ENCODE measurements around the gene OR52E4. TPM values are rescaled to one million over a fixed set of nuclear protein-coding genes. Genes with fewer than 3 reads are reported as not detected.

Gene OR52E4
- total RNA-seq (not detected), polyA plus RNA-seq (ENCODE audit: insufficient read depth in 1 of 8, insufficient read length in 8 of 8, low replicate concordance in 1 of 8) (not detected)
- long read RNA-seq, donor 1 = 0 reads
- long read RNA-seq, donor 2 = 0 reads
- long read RNA-seq, donor 3 = 0 reads
- long read RNA-seq, donor 4 = 0 reads
- long read RNA-seq, donor 5 = 0 reads
- long read RNA-seq, donor 6 = 0 reads
- long read RNA-seq, donor 7 = 0 reads
- long read RNA-seq, donor 8 = 0 reads
- long read RNA-seq, donor 9 = 0 reads
- long read RNA-seq, donor 10 = 0 reads
- long read RNA-seq, donor 11 = 0 reads

- DNase-seq = no peak
- no peaks in the 10 kb centered on the region for H3K4me1 ChIP-seq (ENCODE audit: control insufficient read depth, insufficient read depth, low read length)
- 77% methylated on average over 3 of the region's 4 CpGs for WGBS (ENCODE audit: insufficient coverage)
- H3K27ac ChIP-seq (ENCODE audit: low read length) = no peak within 1 kb of the TSS
- no peaks in the 10 kb centered on the region for H3K36me3 ChIP-seq (ENCODE audit: control insufficient read depth, insufficient read depth, low read length)
- no peak within 1 kb of the TSS for H3K4me3 ChIP-seq (ENCODE audit: low read length)
- no peaks in the 10 kb centered on the region for H3K27me3 ChIP-seq (ENCODE audit: control insufficient read depth, insufficient read depth, low read length)
- H3K9me3 ChIP-seq (replicated peaks; ENCODE audit: control insufficient read depth, low read depth, low read length) = no peaks in the 10 kb centered on the region
Measured at GRCh38 chr11:5880329-5880728, at the start of gene OR52E4. OR52E4 (plus strand) TSS chr11:5880629; CDS start chr11:5884293, 3,664 bp downstream.

- Histone ChIP-seq H3K27me3 (ENCODE audit: control insufficient read depth, insufficient read depth, low read length) (no peaks in the 10 kb centered on the region), H3K9me3 (replicated peaks; ENCODE audit: control insufficient read depth, low read depth, low read length) (peaks cover 2% of the 10 kb centered on the region), H3K4me1 (ENCODE audit: control insufficient read depth, insufficient read depth, low read length) (no peaks in the 10 kb centered on the region), H3K36me3 (ENCODE audit: control insufficient read depth, insufficient read depth, low read length) (no peaks in the 10 kb centered on the region), H3K4me3 (ENCODE audit: low read length) (no peak overlapping the region), H3K27ac (ENCODE audit: low read length) (no peak overlapping the region)
- DNase-seq = no peak
- no CpG with 5 or more reads among the region's 6 CpGs for WGBS (ENCODE audit: insufficient coverage)
Measured at GRCh38 chr11:5831196-5831829, 49.1 kb upstream of the OR52E4 start.

DNA sequence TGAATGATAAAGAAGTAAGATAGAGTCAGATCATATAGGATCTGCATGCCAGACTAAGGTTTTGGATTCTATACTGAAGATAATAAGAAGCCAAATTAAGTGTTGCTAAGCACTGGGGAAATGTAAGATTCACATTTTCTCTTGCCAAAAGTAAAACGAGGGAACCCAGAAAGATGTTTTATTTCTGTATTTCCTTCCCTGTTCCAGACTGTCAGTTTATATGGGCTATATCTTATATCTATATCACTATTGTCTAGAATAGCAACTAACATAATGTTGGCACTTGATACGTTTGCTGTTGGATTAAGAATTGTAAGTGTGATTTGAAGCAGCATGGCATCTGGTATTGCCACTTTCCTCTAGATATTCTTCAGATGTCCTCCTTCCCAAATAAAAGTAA is 47.0 kb upstream of the OR52E4 start:
- DNase-seq = no peak
- no peaks in the 10 kb centered on the region for H3K27me3 ChIP-seq (ENCODE audit: control insufficient read depth, insufficient read depth, low read length)
- H3K9me3 ChIP-seq (replicated peaks; ENCODE audit: control insufficient read depth, low read depth, low read length) = no peaks in the 10 kb centered on the region
- WGBS (ENCODE audit: insufficient coverage) = no CpG with 5 or more reads among the region's 2 CpGs
- no peak overlapping the region for H3K4me3 ChIP-seq (ENCODE audit: low read length)
- no peak overlapping the region for H3K27ac ChIP-seq (ENCODE audit: low read length)
- no peaks in the 10 kb centered on the region for H3K4me1 ChIP-seq (ENCODE audit: control insufficient read depth, insufficient read depth, low read length)
- no peaks in the 10 kb centered on the region for H3K36me3 ChIP-seq (ENCODE audit: control insufficient read depth, insufficient read depth, low read length)

GRCh38 chr11:5837695-5838094 is 42.7 kb upstream of the OR52E4 start:
- no peaks in the 10 kb centered on the region for H3K27me3 ChIP-seq (ENCODE audit: control insufficient read depth, insufficient read depth, low read length)
- H3K27ac ChIP-seq (ENCODE audit: low read length) = no peak overlapping the region
- no CpG with 5 or more reads among the region's 2 CpGs for WGBS (ENCODE audit: insufficient coverage)
- no peak overlapping the region for H3K4me3 ChIP-seq (ENCODE audit: low read length)
- H3K36me3 ChIP-seq (ENCODE audit: control insufficient read depth, insufficient read depth, low read length) = no peaks in the 10 kb centered on the region
- H3K9me3 ChIP-seq (replicated peaks; ENCODE audit: control insufficient read depth, low read depth, low read length) = no peaks in the 10 kb centered on the region
- no peaks in the 10 kb centered on the region for H3K4me1 ChIP-seq (ENCODE audit: control insufficient read depth, insufficient read depth, low read length)
- DNase-seq = no peak

DNA sequence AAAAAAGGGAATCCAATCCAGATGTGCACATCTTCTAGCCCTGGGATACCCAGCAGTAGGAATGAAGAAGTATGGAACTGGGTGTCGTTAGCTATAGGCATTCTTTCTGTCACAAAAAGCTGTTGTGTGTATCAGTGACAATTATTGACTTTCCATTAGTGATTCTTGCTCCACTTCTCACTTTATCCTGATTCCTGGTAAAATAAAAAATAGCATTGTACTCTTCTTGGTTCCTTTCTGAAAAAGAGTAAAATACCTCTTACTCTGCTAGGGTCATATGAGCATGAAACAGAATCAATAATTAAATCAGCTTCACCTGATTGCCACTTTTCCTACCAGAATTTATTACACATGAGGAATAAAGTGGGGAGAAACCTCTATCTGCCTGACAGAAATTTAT is 38.6 kb upstream of the OR52E4 start, which contains the start of gene OR52E6:
OR52E6 (minus strand) TSS at position 101 of the 400 bp plus-strand sequence; CDS start at position 101, 0 bp downstream.
- no peak within 1 kb of the TSS for H3K4me3 ChIP-seq (ENCODE audit: low read length)

DNA sequence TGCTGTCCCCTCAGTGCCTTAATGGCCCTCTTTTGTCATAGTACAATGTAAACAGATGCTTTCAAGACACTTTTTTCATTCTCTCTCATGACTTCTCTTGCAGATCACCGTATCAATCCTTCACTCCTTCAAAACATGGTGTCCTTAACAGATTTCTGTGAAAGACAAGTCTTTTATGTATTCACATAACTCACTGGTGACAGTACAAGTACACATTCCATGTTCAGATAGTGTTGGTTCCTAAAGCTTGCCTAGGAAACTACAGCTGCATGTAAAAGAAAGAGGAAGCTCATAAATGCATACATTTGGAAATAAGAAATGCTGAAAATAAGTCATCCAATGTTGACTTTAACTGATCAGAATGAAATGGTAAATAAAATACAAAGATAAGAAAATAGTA is 33.7 kb upstream of the OR52E4 start:
- Histone ChIP-seq H3K4me3 (ENCODE audit: low read length) (no peak overlapping the region), H3K4me1 (ENCODE audit: control insufficient read depth, insufficient read depth, low read length) (no peaks in the 10 kb centered on the region), H3K27ac (ENCODE audit: low read length) (no peak overlapping the region), H3K27me3 (ENCODE audit: control insufficient read depth, insufficient read depth, low read length) (no peaks in the 10 kb centered on the region), H3K9me3 (replicated peaks; ENCODE audit: control insufficient read depth, low read depth, low read length) (no peaks in the 10 kb centered on the region), H3K36me3 (ENCODE audit: control insufficient read depth, insufficient read depth, low read length) (no peaks in the 10 kb centered on the region)
- no peak for DNase-seq
- no CpG with 5 or more reads among the region's 1 CpG for WGBS (ENCODE audit: insufficient coverage)

More for the DNA sequence above, 38.6 kb upstream of the OR52E4 start, which contains the start of gene OR52E6:
- Histone ChIP-seq H3K27me3 (ENCODE audit: control insufficient read depth, insufficient read depth, low read length) (no peaks in the 10 kb centered on the region), H3K27ac (ENCODE audit: low read length) (no peak within 1 kb of the TSS), H3K4me1 (ENCODE audit: control insufficient read depth, insufficient read depth, low read length) (no peaks in the 10 kb centered on the region), H3K36me3 (ENCODE audit: control insufficient read depth, insufficient read depth, low read length) (no peaks in the 10 kb centered on the region), H3K9me3 (replicated peaks; ENCODE audit: control insufficient read depth, low read depth, low read length) (no peaks in the 10 kb centered on the region)
- WGBS (ENCODE audit: insufficient coverage) = no CpG with 5 or more reads among the region's 1 CpG
- no peak for DNase-seq

GRCh38 chr11:5847711-5848110 is 32.7 kb upstream of the OR52E4 start:
- no peaks in the 10 kb centered on the region for H3K27me3 ChIP-seq (ENCODE audit: control insufficient read depth, insufficient read depth, low read length)
- H3K36me3 ChIP-seq (ENCODE audit: control insufficient read depth, insufficient read depth, low read length) = no peaks in the 10 kb centered on the region
- H3K4me3 ChIP-seq (ENCODE audit: low read length) = no peak overlapping the region
- H3K9me3 ChIP-seq (replicated peaks; ENCODE audit: control insufficient read depth, low read depth, low read length) = peaks cover 7% of the 10 kb centered on the region
- DNase-seq = no peak
- H3K4me1 ChIP-seq (ENCODE audit: control insufficient read depth, insufficient read depth, low read length) = no peaks in the 10 kb centered on the region
- H3K27ac ChIP-seq (ENCODE audit: low read length) = no peak overlapping the region

GRCh38 chr11:5851002-5851401 is 29.4 kb upstream of the OR52E4 start:
- Histone ChIP-seq H3K4me1 (ENCODE audit: control insufficient read depth, insufficient read depth, low read length) (no peaks in the 10 kb centered on the region), H3K27me3 (ENCODE audit: control insufficient read depth, insufficient read depth, low read length) (no peaks in the 10 kb centered on the region), H3K27ac (ENCODE audit: low read length) (no peak overlapping the region), H3K4me3 (ENCODE audit: low read length) (no peak overlapping the region), H3K36me3 (ENCODE audit: control insufficient read depth, insufficient read depth, low read length) (no peaks in the 10 kb centered on the region), H3K9me3 (replicated peaks; ENCODE audit: control insufficient read depth, low read depth, low read length) (peaks cover 14% of the 10 kb centered on the region)
- WGBS (ENCODE audit: insufficient coverage) = no CpG with 5 or more reads among the region's 1 CpG
- no peak for DNase-seq

- no peaks in the 10 kb centered on the region for H3K27me3 ChIP-seq (ENCODE audit: control insufficient read depth, insufficient read depth, low read length)
Measured at GRCh38 chr11:5857590-5857989, 22.8 kb upstream of the OR52E4 start, which contains the start of gene OR52E8. OR52E8 (minus strand) TSS chr11:5857690; CDS start chr11:5857690, 0 bp downstream.

DNA sequence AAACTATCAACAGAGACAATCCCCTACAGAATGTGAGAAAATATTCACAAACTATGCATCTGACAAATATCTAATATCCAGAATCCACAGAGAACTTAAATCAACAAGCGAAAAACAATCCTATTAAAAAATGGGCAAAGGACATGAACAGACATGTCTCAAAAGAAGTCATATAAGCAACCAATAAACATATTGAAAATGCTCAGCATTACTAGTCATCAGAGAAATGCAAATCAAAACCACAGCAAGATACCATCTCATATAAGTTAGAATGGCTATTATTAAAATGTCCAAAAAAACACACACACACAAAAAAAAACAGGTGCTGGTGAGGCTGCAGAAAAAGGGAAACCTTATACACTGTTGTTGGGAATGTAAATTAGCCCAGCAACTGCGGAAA is 14.6 kb upstream of the OR52E4 start:
- Histone ChIP-seq H3K36me3 (ENCODE audit: control insufficient read depth, insufficient read depth, low read length) (no peaks in the 10 kb centered on the region), H3K4me3 (ENCODE audit: low read length) (no peak overlapping the region), H3K27ac (ENCODE audit: low read length) (no peak overlapping the region), H3K9me3 (replicated peaks; ENCODE audit: control insufficient read depth, low read depth, low read length) (peaks cover 3% of the 10 kb centered on the region), H3K27me3 (ENCODE audit: control insufficient read depth, insufficient read depth, low read length) (no peaks in the 10 kb centered on the region), H3K4me1 (ENCODE audit: control insufficient read depth, insufficient read depth, low read length) (no peaks in the 10 kb centered on the region)
- WGBS (ENCODE audit: insufficient coverage) = no CpG with 5 or more reads among the region's 2 CpGs
- no peak for DNase-seq

More at GRCh38 chr11:5857590-5857989, 22.8 kb upstream of the OR52E4 start, which contains the start of gene OR52E8:
- no peak within 1 kb of the TSS for H3K4me3 ChIP-seq (ENCODE audit: low read length)
- no peaks in the 10 kb centered on the region for H3K36me3 ChIP-seq (ENCODE audit: control insufficient read depth, insufficient read depth, low read length)
- no CpG with 5 or more reads among the region's 3 CpGs for WGBS (ENCODE audit: insufficient coverage)
- no peaks in the 10 kb centered on the region for H3K4me1 ChIP-seq (ENCODE audit: control insufficient read depth, insufficient read depth, low read length)
- H3K9me3 ChIP-seq (replicated peaks; ENCODE audit: control insufficient read depth, low read depth, low read length) = peaks cover 8% of the 10 kb centered on the region
- no peak for DNase-seq
- no peak within 1 kb of the TSS for H3K27ac ChIP-seq (ENCODE audit: low read length)

All from muscle of leg (tissue), 16 donors.